Astrocyte (in vitro differentiated cells and primary cell): ENCODE measurements around the gene ZDHHC1. TPM values are rescaled to one million over a fixed set of nuclear protein-coding genes. Genes with fewer than 3 reads are reported as not detected.

Source experiments
- DNase-seq: peaks from one replicate; pipeline ENCODE4 v3.0.0-alpha.2; 2010; ENCODE audit warnings: low read depth
- FAIRE-seq: peaks from 2 replicates; lab custom pipeline; 2011; peaks lifted over from hg19 to GRCh38; lab: Jason Lieb, UNC
- H2AFZ ChIP-seq: 2 replicates; pipeline ENCODE4 v1.6.0; 2012; ENCODE audit warnings: low read depth, low read length, inconsistent platforms
- H3K27ac ChIP-seq: 2 replicates; pipeline ENCODE4 v1.5.1; 2011; ENCODE audit warnings: low read depth, low read length, inconsistent platforms
- H3K27me3 ChIP-seq: 2 replicates; pipeline ENCODE4 v1.6.0; 2011; ENCODE audit warnings: low read length, inconsistent platforms; ENCODE audit not compliant: insufficient read depth
- H3K36me3 ChIP-seq: 2 replicates; pipeline ENCODE4 v1.5.1; 2011; ENCODE audit warnings: low read length, inconsistent platforms; ENCODE audit not compliant: insufficient read depth
- H3K4me1 ChIP-seq: 2 replicates; pipeline ENCODE4 v1.5.1; 2011; ENCODE audit warnings: low read length, inconsistent platforms; ENCODE audit not compliant: insufficient read depth
- H3K4me2 ChIP-seq: 2 replicates; pipeline ENCODE4 v1.6.0; 2012; ENCODE audit warnings: low read length, inconsistent platforms
- H3K4me3 ChIP-seq: 2 replicates; pipeline ENCODE4 v1.5.1; 2011; ENCODE audit warnings: low read depth, mild to moderate bottlenecking, low read length, inconsistent platforms; ENCODE audit not compliant: insufficient read depth
- H3K79me2 ChIP-seq: 2 replicates; pipeline ENCODE4 v1.6.0; 2012; ENCODE audit warnings: mild to moderate bottlenecking, low read length, inconsistent platforms; ENCODE audit not compliant: insufficient read depth
- H3K9ac ChIP-seq: 2 replicates; pipeline ENCODE4 v1.6.0; 2012; ENCODE audit warnings: mild to moderate bottlenecking, low read length, inconsistent platforms
- H3K9me3 ChIP-seq: 2 replicates; pipeline ENCODE4 v1.5.1; 2012; ENCODE audit warnings: low read depth, mild to moderate bottlenecking, low read length, inconsistent platforms; ENCODE audit not compliant: insufficient read depth
- H4K20me1 ChIP-seq: 2 replicates; pipeline ENCODE4 v1.6.0; 2012; ENCODE audit warnings: low read length, inconsistent platforms; ENCODE audit not compliant: insufficient read depth
- H3K27ac Mint-ChIP-seq: one replicate; pipeline ENCODE4 v1.8.0; 2021; ENCODE audit warnings: mild to moderate bottlenecking, mixed read lengths; ENCODE audit not compliant: unreplicated experiment
- H3K27me3 Mint-ChIP-seq: one replicate; pipeline ENCODE4 v1.8.0; 2021; ENCODE audit warnings: low read depth, mixed read lengths; ENCODE audit not compliant: unreplicated experiment
- H3K36me3 Mint-ChIP-seq: one replicate; pipeline ENCODE4 v1.8.0; 2021; ENCODE audit warnings: low read depth, mixed read lengths; ENCODE audit not compliant: unreplicated experiment
- H3K4me1 Mint-ChIP-seq: one replicate; pipeline ENCODE4 v1.8.0; 2021; ENCODE audit warnings: low read depth, mixed read lengths; ENCODE audit not compliant: unreplicated experiment
- H3K4me3 Mint-ChIP-seq: one replicate; pipeline ENCODE4 v1.8.0; 2021; ENCODE audit warnings: mild to moderate bottlenecking, moderate library complexity, mixed read lengths; ENCODE audit not compliant: unreplicated experiment
- H3K9me3 Mint-ChIP-seq: one replicate; pipeline ENCODE4 v1.8.0; 2021; ENCODE audit warnings: mild to moderate bottlenecking, mixed read lengths; ENCODE audit not compliant: unreplicated experiment
- CTCF ChIP-seq: IDR thresholded peaks from 2 replicates; pipeline ENCODE4 v1.5.1; 2011; ENCODE audit warnings: low read depth, mild to moderate bottlenecking, inconsistent platforms, low read length, moderate library complexity; ENCODE audit not compliant: insufficient read depth
- EZH2 ChIP-seq: IDR thresholded peaks from 2 replicates; pipeline ENCODE4 v1.6.1; 2012; ENCODE audit warnings: mild to moderate bottlenecking, low read length, inconsistent platforms; ENCODE audit not compliant: insufficient read depth
- total RNA-seq: library from RNA; stranded (reverse); gene quantifications from 2 replicates; pipeline ENCODE4 v1.2.1, GENCODE V29; 2021

Gene ZDHHC1
- total RNA-seq, 1 donor from 2014 or later, result 3.7 TPM

GRCh38 chr16:67447508-67448076 lies 31.3 kb upstream of the ZDHHC1 start:
- no peak for TF ChIP-seq EZH2
- TF ChIP-seq CTCF, result peak; percentile 7
- DNase-seq (no peak), FAIRE-seq (no peak)
- H3K4me3 ChIP-seq, result no peak overlapping the region
- no peak overlapping the region for H3K4me3 Mint-ChIP-seq
- peaks cover 25% of the 10 kb centered on the region for H3K36me3 Mint-ChIP-seq
- H3K4me1 ChIP-seq, result peaks cover 6% of the 10 kb centered on the region
- peaks cover 13% of the 10 kb centered on the region for H3K4me1 Mint-ChIP-seq
- H2AFZ ChIP-seq, result no peak overlapping the region
- no peaks in the 10 kb centered on the region for H3K36me3 ChIP-seq
- no peaks in the 10 kb centered on the region for H3K27me3 ChIP-seq
- H3K79me2 ChIP-seq, result peaks cover 4% of the 10 kb centered on the region
- no peak overlapping the region for H3K27ac Mint-ChIP-seq
- no peak overlapping the region for H3K27ac ChIP-seq
- H3K4me2 ChIP-seq, result no peak overlapping the region
- no peaks in the 10 kb centered on the region for H3K27me3 Mint-ChIP-seq
- no peaks in the 10 kb centered on the region for H3K9me3 Mint-ChIP-seq
- H4K20me1 ChIP-seq, result peaks cover 97% of the 10 kb centered on the region
- H3K9me3 ChIP-seq, result no peaks in the 10 kb centered on the region
- no peak overlapping the region for H3K9ac ChIP-seq

- Mint-ChIP-seq H3K4me1 (peaks cover 13% of the 10 kb centered on the region), H3K4me3 (no peak overlapping the region), H3K27me3 (no peaks in the 10 kb centered on the region), H3K27ac (peak overlapping the region; percentile 26), H3K36me3 (peaks cover 25% of the 10 kb centered on the region), H3K9me3 (no peaks in the 10 kb centered on the region)
- Histone ChIP-seq H3K9me3 (no peaks in the 10 kb centered on the region), H3K4me1 (peaks cover 6% of the 10 kb centered on the region), H3K27ac (no peak overlapping the region), H3K27me3 (no peaks in the 10 kb centered on the region), H3K79me2 (peaks cover 4% of the 10 kb centered on the region), H2AFZ (no peak overlapping the region), H3K4me2 (no peak overlapping the region), H3K9ac (no peak overlapping the region), H4K20me1 (peaks cover 94% of the 10 kb centered on the region), H3K4me3 (no peak overlapping the region), H3K36me3 (no peaks in the 10 kb centered on the region)
- DNase-seq (no peak), FAIRE-seq (no peak)
- TF ChIP-seq CTCF (no peak), EZH2 (no peak)
Observed at GRCh38 chr16:67446968-67447507, 30.8 kb upstream of the ZDHHC1 start.
